ENCODE results near the gene RANBP2. TPM values are rescaled to one million over a fixed set of nuclear protein-coding genes. Genes with fewer than 3 reads are reported as not detected.

Gene RANBP2
- total and polyA plus RNA-seq, 2 experiments from 2014 or later: 23.0 to 98.0 TPM

DNA sequence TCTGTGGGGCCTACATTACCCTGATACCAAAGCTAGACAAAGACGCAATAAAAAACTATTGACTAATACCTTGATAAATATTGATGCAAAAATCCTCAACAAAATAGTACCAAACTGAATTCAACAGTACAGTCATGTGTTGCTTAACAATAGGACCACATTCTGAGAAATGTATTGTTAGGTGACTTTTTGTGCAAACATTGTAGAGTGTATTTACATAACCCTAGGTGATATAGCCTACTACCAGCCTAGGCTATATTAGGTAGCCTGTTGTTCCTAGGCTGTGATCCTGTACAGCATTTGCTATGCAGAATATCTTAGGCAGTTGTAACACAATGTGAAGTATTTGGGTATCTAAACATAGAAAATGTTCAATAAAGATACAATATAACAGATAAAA is 104.0 kb downstream of the RANBP2 start:
- no peak for DNase-seq (ENCODE audit: low spot score)
- no peaks in the 10 kb centered on the region for H3K9me3 Mint-ChIP-seq
- Histone ChIP-seq H3K4me3 (no peak overlapping the region), H3K4me2 (no peak overlapping the region), H3K4me1 (ENCODE audit: insufficient read depth) (no peaks in the 10 kb centered on the region), H4K20me1 (replicated peaks; ENCODE audit: insufficient read depth) (no peaks in the 10 kb centered on the region), H3K27me3 (ENCODE audit: insufficient read depth) (no peaks in the 10 kb centered on the region), H3K79me2 (replicated peaks; ENCODE audit: insufficient read depth) (no peaks in the 10 kb centered on the region), H3F3A (replicated peaks; ENCODE audit: low read depth) (no peaks in the 10 kb centered on the region), H3K36me3 (ENCODE audit: insufficient read depth) (no peaks in the 10 kb centered on the region), H2AFZ (no peak overlapping the region), H3K27ac (ENCODE audit: low read depth) (no peak overlapping the region), H3K9me2 (ENCODE audit: insufficient read depth) (no peaks in the 10 kb centered on the region)
- TF ChIP-seq EZH2 (IDR thresholded peaks at IDR 0.05; ENCODE audit: low read depth, unreplicated experiment): no peak
- ATAC-seq: no peak
- peaks cover 23% of the 10 kb centered on the region for H3K36me3 Mint-ChIP-seq (ENCODE audit: low read depth)
- H3K27me3 Mint-ChIP-seq (ENCODE audit: insufficient read depth, low read depth, poor library complexity): peaks cover 6% of the 10 kb centered on the region
- H3K4me3 Mint-ChIP-seq: no peak overlapping the region
- no peaks in the 10 kb centered on the region for H3K4me1 Mint-ChIP-seq
- H3K27ac Mint-ChIP-seq: no peak overlapping the region

DNA sequence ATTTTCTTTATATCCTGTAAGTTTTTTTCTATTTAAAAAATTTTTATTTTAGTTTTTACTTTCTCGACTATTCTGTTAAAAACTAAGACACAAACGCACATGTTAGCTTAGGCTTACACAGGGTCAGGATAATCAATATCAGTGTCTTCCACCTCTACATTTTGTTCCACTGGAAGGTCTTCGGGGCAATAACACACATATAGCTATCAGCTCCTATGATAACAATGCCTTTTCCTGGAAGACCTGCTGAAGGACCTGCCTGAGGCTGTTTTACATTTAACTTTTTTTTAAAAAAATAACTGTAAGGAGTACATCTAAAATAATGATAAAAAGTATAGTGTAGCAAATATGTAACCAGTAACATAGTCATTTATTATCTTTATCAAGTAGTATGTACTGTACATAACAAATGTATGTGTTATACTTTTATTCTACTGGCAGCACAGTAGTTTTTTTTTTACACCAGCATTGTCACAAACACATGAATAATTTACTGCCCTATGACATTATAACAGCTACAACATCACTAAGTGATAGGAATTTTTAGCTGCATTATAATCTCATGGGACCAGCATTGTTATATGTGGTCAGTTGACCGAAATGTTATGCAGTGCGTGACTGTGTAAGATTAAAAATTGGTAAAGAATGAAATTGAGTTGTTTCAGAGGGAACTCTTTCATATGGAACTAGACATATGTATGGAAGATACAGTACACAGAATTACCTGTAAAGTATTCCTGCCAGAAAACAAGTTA is 105.2 kb downstream of the RANBP2 start:
- Histone ChIP-seq H3F3A (replicated peaks; ENCODE audit: low read depth) (no peaks in the 10 kb centered on the region), H3K4me1 (ENCODE audit: insufficient read depth) (no peaks in the 10 kb centered on the region), H3K36me3 (ENCODE audit: insufficient read depth) (no peaks in the 10 kb centered on the region), H3K27ac (ENCODE audit: low read depth) (no peak overlapping the region), H3K27me3 (ENCODE audit: insufficient read depth) (no peaks in the 10 kb centered on the region), H3K4me3 (no peak overlapping the region), H3K79me2 (replicated peaks; ENCODE audit: insufficient read depth) (no peaks in the 10 kb centered on the region), H2AFZ (no peak overlapping the region), H4K20me1 (replicated peaks; ENCODE audit: insufficient read depth) (no peaks in the 10 kb centered on the region), H3K4me2 (no peak overlapping the region), H3K9me2 (ENCODE audit: insufficient read depth) (no peaks in the 10 kb centered on the region)
- Mint-ChIP-seq H3K36me3 (ENCODE audit: low read depth) (peaks cover 15% of the 10 kb centered on the region), H3K27me3 (ENCODE audit: insufficient read depth, low read depth, poor library complexity) (peaks cover 6% of the 10 kb centered on the region), H3K27ac (no peak overlapping the region), H3K9me3 (no peaks in the 10 kb centered on the region), H3K4me1 (no peaks in the 10 kb centered on the region), H3K4me3 (no peak overlapping the region)
- DNase-seq (ENCODE audit: low spot score): no peak
- ATAC-seq: no peak
- no peak for TF ChIP-seq ZNF331 (CRISPR knock-in tag; IDR thresholded peaks at IDR 0.05; ENCODE audit: low read depth)
- TF ChIP-seq JUNB (IDR thresholded peaks at IDR 0.05; ENCODE audit: unreplicated experiment): no peak
- TF ChIP-seq EZH2phosphoT487 (IDR thresholded peaks at IDR 0.05; ENCODE audit: unreplicated experiment): no peak
- TF ChIP-seq, protein P1, sequence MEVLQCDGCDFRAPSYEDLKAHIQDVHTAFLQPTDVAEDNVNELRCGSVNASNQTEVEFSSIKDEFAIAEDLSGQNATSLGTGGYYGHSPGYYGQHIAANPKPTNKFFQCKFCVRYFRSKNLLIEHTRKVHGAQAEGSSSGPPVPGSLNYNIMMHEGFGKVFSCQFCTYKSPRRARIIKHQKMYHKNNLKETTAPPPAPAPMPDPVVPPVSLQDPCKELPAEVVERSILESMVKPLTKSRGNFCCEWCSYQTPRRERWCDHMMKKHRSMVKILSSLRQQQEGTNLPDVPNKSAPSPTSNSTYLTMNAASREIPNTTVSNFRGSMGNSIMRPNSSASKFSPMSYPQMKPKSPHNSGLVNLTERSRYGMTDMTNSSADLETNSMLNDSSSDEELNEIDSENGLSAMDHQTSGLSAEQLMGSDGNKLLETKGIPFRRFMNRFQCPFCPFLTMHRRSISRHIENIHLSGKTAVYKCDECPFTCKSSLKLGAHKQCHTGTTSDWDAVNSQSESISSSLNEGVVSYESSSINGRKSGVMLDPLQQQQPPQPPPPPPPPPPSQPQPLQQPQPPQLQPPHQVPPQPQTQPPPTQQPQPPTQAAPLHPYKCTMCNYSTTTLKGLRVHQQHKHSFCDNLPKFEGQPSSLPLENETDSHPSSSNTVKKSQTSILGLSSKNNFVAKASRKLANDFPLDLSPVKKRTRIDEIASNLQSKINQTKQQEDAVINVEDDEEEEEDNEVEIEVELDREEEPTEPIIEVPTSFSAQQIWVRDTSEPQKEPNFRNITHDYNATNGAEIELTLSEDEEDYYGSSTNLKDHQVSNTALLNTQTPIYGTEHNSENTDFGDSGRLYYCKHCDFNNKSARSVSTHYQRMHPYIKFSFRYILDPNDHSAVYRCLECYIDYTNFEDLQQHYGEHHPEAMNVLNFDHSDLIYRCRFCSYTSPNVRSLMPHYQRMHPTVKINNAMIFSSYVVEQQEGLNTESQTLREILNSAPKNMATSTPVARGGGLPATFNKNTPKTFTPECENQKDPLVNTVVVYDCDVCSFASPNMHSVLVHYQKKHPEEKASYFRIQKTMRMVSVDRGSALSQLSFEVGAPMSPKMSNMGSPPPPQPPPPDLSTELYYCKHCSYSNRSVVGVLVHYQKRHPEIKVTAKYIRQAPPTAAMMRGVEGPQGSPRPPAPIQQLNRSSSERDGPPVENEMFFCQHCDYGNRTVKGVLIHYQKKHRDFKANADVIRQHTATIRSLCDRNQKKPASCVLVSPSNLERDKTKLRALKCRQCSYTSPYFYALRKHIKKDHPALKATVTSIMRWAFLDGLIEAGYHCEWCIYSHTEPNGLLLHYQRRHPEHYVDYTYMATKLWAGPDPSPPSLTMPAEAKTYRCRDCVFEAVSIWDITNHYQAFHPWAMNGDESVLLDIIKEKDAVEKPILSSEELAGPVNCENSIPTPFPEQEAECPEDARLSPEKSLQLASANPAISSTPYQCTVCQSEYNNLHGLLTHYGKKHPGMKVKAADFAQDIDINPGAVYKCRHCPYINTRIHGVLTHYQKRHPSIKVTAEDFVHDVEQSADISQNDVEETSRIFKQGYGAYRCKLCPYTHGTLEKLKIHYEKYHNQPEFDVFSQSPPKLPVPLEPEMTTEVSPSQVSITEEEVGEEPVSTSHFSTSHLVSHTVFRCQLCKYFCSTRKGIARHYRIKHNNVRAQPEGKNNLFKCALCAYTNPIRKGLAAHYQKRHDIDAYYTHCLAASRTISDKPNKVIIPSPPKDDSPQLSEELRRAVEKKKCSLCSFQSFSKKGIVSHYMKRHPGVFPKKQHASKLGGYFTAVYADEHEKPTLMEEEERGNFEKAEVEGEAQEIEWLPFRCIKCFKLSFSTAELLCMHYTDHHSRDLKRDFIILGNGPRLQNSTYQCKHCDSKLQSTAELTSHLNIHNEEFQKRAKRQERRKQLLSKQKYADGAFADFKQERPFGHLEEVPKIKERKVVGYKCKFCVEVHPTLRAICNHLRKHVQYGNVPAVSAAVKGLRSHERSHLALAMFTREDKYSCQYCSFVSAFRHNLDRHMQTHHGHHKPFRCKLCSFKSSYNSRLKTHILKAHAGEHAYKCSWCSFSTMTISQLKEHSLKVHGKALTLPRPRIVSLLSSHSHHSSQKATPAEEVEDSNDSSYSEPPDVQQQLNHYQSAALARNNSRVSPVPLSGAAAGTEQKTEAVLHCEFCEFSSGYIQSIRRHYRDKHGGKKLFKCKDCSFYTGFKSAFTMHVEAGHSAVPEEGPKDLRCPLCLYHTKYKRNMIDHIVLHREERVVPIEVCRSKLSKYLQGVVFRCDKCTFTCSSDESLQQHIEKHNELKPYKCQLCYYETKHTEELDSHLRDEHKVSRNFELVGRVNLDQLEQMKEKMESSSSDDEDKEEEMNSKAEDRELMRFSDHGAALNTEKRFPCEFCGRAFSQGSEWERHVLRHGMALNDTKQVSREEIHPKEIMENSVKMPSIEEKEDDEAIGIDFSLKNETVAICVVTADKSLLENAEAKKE (CRISPR knock-in tag; IDR thresholded peaks at IDR 0.05): no peak
- no peak for TF ChIP-seq NANOG (IDR thresholded peaks at IDR 0.05; ENCODE audit: borderline replicate concordance)
- TF ChIP-seq, protein P2, sequence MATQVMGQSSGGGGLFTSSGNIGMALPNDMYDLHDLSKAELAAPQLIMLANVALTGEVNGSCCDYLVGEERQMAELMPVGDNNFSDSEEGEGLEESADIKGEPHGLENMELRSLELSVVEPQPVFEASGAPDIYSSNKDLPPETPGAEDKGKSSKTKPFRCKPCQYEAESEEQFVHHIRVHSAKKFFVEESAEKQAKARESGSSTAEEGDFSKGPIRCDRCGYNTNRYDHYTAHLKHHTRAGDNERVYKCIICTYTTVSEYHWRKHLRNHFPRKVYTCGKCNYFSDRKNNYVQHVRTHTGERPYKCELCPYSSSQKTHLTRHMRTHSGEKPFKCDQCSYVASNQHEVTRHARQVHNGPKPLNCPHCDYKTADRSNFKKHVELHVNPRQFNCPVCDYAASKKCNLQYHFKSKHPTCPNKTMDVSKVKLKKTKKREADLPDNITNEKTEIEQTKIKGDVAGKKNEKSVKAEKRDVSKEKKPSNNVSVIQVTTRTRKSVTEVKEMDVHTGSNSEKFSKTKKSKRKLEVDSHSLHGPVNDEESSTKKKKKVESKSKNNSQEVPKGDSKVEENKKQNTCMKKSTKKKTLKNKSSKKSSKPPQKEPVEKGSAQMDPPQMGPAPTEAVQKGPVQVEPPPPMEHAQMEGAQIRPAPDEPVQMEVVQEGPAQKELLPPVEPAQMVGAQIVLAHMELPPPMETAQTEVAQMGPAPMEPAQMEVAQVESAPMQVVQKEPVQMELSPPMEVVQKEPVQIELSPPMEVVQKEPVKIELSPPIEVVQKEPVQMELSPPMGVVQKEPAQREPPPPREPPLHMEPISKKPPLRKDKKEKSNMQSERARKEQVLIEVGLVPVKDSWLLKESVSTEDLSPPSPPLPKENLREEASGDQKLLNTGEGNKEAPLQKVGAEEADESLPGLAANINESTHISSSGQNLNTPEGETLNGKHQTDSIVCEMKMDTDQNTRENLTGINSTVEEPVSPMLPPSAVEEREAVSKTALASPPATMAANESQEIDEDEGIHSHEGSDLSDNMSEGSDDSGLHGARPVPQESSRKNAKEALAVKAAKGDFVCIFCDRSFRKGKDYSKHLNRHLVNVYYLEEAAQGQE (IDR thresholded peaks at IDR 0.05; ENCODE audit: unreplicated experiment): no peak
- TF ChIP-seq STAT1 (IDR thresholded peaks at IDR 0.05; ENCODE audit: unreplicated experiment): no peak
- TF ChIP-seq, protein P3, sequence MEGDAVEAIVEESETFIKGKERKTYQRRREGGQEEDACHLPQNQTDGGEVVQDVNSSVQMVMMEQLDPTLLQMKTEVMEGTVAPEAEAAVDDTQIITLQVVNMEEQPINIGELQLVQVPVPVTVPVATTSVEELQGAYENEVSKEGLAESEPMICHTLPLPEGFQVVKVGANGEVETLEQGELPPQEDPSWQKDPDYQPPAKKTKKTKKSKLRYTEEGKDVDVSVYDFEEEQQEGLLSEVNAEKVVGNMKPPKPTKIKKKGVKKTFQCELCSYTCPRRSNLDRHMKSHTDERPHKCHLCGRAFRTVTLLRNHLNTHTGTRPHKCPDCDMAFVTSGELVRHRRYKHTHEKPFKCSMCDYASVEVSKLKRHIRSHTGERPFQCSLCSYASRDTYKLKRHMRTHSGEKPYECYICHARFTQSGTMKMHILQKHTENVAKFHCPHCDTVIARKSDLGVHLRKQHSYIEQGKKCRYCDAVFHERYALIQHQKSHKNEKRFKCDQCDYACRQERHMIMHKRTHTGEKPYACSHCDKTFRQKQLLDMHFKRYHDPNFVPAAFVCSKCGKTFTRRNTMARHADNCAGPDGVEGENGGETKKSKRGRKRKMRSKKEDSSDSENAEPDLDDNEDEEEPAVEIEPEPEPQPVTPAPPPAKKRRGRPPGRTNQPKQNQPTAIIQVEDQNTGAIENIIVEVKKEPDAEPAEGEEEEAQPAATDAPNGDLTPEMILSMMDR (conservative IDR thresholded peaks at IDR 0.05; ENCODE audit: low read depth in 2 of 2): no peak
